DOHH2 (cell line): ENCODE measurements around the gene FAM174A.

ENCODE experiments used
- EZH2phosphoT487 ChIP-seq: fragments of 200-600 bp; sonication (generic); IDR thresholded peaks from 2 replicates; pipeline ENCODE4 v1.6.1; 2017; ENCODE audit warnings: borderline replicate concordance, mild to moderate bottlenecking, antibody characterized with exemption, low read length, moderate library complexity, mixed read lengths
- TF ChIP-seq, protein P1 (sequence below): fragments of 200-600 bp; sonication (generic); IDR thresholded peaks from one replicate; pipeline ENCODE4 v1.5.1; 2014; ENCODE audit warnings: antibody characterized with exemption, mild to moderate bottlenecking, low read depth, low read length; ENCODE audit not compliant: poor library complexity, severe bottlenecking

DNA sequence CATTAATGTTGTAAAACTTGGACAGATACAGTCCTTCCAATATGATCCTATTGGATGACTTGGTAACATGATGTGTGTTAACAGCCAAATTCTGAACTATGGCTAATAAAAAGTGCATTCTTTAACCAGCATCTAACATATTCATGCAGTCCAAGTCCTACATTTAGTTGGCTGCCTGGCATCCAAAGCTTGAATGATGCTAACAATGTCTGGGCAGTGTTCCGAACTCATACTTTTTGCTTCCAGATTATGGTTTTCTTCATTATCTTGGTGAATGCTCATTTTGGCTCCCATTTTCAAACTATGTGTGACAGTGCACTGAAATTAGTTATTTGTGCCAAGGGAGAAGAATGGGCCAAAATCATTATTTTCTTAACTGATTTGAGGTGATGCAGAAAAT is 2.8 kb downstream of the FAM174A start:
- TF ChIP-seq, protein P1, sequence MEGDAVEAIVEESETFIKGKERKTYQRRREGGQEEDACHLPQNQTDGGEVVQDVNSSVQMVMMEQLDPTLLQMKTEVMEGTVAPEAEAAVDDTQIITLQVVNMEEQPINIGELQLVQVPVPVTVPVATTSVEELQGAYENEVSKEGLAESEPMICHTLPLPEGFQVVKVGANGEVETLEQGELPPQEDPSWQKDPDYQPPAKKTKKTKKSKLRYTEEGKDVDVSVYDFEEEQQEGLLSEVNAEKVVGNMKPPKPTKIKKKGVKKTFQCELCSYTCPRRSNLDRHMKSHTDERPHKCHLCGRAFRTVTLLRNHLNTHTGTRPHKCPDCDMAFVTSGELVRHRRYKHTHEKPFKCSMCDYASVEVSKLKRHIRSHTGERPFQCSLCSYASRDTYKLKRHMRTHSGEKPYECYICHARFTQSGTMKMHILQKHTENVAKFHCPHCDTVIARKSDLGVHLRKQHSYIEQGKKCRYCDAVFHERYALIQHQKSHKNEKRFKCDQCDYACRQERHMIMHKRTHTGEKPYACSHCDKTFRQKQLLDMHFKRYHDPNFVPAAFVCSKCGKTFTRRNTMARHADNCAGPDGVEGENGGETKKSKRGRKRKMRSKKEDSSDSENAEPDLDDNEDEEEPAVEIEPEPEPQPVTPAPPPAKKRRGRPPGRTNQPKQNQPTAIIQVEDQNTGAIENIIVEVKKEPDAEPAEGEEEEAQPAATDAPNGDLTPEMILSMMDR = no peak
- TF ChIP-seq EZH2phosphoT487 = no peak
